Stimulated activated naive CD8-positive, alpha-beta T cell treated with anti-CD3 and anti-CD28 coated beads, Interleukin-15, Interleukin-2, amounts not matched to agents 100 U/mL and 50 U/mL, for 24 hours (primary cell): ENCODE measurements around the gene ZNF892.
"Not testable (repeated sequence)": the region's sequence is repeated elsewhere in the genome, so short reads cannot be mapped to it uniquely, and the experiment has no call there.

Experiments used
- ATAC-seq: fragments of 150-1000 bp; cut with Tn5 transposase; one replicate; pipeline ENCODE4 v1.10.0; 2021
- DNase-seq: peaks from one replicate; pipeline ENCODE4 v3.0.0; 2021

ZNF892 gene

DNA sequence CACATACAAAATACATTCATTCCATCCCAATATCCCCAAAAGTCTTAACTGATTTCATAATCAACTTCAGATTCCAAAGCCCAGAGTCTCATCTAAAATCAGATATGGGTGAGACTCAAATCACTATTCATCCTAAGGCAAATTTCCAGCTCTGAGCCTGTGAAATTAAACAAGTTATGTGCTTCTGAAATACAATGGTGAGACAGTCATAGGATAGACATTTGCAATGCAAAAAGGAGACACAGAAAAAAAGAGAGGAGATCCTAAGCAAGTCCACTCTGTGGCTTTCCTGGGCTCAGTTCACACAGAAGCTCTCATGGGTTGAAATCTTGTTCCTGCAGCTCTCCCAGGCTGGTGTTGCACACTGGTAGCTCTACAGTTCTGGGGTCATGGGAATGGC lies 18.3 kb downstream of the ZNF892 start:
- no peak for ATAC-seq

DNA sequence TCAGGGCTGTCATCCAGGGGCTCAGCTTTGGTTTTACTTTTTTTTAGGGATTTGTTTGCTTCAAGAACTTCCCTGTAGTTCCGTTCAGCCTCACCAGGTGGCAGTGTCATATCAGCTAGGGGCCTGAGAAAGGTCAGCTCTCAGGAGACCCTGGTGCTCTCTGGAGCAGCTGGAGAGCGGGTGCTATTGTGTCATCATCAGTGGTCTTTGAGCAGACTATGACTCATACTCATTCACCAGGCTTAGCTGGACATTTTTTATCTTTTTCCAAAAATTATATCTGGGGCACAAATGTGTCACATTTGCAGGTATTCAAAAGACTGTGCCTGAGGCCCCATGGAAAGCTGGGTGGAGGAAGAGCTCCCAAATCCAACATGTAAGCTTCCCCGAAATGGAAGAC lies 24.4 kb downstream of the ZNF892 start:
- ATAC-seq, result no peak
- DNase-seq, result peak; percentile 53

More for the DNA sequence above, 18.3 kb downstream of the ZNF892 start:
- DNase-seq, result no peak

DNA sequence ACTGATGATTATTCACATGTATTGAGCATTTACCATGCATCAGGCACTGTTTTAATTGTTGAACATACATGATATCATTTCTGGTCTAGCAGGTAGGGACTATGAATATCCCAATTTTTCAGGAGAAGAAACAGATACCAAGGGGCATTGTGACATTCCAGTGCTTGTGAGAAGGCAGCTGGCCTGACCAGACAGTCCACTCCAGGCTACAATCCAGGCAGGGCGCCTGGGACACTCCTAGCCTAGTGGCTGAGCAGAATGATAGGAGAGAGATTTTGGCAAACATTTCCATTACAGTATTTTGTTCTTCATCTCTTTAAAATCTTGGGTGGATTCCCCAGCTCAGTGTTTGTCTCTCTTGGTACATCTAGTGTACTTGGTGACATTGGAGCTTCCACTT lies 24.9 kb downstream of the ZNF892 start:
- DNase-seq (no peak), ATAC-seq (no peak)

DNA sequence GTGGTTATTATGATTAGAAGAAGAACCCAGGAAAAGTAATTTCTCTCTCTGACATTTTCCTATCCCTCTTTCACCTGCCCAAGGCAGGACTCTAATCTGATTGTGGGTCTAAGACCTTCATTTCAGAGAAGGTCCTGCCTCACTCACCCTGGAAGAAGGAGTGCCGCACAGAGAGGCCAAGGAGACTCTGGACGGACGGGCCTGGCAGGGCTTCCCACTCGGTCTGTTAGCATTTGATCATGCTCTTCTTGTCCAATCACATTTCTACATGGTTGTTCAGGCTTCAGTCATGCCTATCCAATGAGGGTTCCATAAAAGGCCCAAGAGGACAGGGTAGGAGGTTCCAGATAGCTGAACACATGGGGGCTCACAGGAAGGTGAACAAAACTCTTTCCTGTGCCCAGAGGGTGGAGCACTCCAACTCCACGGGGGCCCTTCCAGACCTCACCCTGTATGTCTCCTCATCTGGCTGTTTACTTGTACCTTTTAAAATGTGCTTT lies 27.0 kb downstream of the ZNF892 start:
- ATAC-seq, result no peak
- DNase-seq, result no peak

DNA sequence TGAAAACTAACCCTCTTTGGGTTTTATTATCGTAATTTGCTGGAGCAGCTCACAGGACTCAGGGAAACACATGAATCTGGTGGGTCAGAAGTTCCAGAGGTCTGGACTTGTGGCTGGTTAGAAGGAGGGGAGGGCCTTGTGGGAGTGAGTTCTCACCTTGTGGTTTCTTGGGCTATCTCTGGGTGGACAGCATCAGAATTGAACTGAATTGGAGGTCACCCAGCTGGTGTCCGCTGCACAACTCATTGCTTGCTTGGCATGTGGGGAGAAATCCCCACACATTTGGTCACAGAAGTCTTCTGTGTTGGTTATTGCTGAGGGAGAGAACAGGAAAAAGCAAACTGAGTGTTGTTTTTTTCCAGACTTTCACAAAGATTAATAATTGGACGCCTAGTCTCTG lies 27.5 kb downstream of the ZNF892 start:
- ATAC-seq (no peak), DNase-seq (no peak)

DNA sequence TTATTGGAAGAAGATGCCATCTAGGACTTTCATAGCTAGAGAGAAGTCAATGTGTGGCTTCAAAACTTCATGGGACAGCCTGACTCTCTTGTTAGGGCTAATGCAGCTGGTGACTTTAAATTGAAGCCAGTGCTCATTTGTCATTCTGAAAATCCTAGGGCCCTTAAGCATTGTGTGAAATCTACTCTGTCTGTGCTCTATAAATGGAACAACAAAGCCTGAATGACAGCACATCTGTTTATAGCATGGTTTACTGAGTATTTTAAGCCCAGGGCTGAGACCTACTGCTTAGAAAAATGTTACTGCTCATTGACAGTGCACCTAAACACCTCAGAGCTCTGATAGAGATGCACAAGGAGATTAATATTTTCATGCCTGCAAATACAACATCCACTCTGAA lies 30.8 kb downstream of the ZNF892 start:
- DNase-seq (no peak), ATAC-seq (no peak)

DNA sequence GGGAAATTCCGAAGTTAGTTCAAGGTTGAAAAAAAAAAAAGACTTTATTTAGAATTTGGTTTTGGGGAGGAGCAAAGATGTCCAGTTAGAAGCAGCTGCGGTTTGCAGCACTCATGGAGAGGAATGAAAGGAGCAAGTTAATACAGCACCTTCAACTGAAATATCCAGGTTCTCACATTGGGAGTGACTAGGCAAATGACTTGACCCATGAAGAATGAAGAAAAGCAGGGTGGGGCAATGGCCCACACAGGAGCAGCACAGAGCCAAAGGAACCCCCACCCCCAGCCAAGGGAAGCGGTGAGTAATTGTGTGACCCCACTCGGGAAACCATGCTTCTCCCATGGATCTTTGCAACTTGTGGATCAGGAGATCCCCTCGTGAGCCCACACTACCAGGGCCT lies 32.8 kb downstream of the ZNF892 start:
- DNase-seq, result no peak
- no peak for ATAC-seq

DNA sequence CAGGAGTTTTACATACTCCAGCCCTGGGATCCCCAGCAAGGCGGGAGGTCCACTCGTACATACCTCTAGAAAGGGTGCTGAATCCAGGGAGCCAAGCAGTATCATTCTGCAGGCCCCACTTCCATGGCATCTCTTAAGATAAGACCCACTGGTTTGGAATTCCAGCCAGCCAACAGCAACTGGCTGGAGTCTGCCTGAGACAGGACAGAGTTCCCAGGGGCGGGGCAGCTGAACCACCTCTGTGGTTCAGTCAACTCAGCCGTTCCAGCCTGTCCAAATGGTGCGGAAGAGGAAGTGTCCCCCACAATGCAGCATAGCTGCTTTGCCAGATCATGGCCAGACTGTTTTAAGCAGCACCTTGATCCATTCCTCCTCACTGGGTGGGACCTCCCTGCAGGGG lies 33.2 kb downstream of the ZNF892 start:
- ATAC-seq (no peak), DNase-seq (no peak)

DNA sequence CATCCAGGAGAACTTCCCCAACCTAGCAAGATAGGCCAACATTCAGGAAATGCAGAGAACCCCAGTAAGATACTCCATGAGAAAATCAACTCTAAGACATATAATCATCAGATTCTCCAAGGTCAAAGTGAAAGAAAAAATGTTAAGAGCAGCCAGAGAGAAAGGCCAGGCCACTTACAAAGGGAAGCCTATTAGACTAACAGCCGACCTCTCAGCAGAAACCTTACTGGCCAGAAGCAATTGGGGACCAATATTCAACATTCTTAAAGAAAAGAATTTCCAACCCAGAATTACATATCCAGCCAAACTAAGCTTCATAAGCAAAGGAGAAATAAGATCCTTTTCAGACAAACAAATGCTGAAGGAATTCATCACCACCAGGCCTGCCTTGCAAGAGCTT lies 34.8 kb downstream of the ZNF892 start:
- DNase-seq, result not testable (repeated sequence)

More for the DNA sequence above, 34.8 kb downstream of the ZNF892 start:
- not testable (repeated sequence) for ATAC-seq
